HG03575 (cell line): ENCODE data around the gene LEAP2.

Experiments
- ATAC-seq: cut with Tn5 transposase; IDR thresholded peaks from one replicate; pipeline ENCODE4 v1.9.1; 2021; ENCODE audit not compliant: unreplicated experiment, insufficient number of reproducible peaks, low FRiP score; ENCODE audit errors: extremely low read depth

The LEAP2 gene

GRCh38 chr5:132873119-132873929, at the start of gene LEAP2:
Gene LEAP2, plus strand, starts transcription at chr5:132873668. Its CDS starts 27 bp downstream, at chr5:132873695.
- no peak for ATAC-seq

GRCh38 chr5:132824426-132824825, 49.0 kb upstream of the LEAP2 start:
- ATAC-seq = no peak

GRCh38 chr5:132825033-132825833, 48.2 kb upstream of the LEAP2 start:
- no peak for ATAC-seq

GRCh38 chr5:132825834-132826391, 47.6 kb upstream of the LEAP2 start:
- ATAC-seq = no peak

GRCh38 chr5:132826424-132827082, 46.9 kb upstream of the LEAP2 start:
- no peak for ATAC-seq

- no peak for ATAC-seq
Measured at GRCh38 chr5:132827943-132828673, 45.4 kb upstream of the LEAP2 start.

GRCh38 chr5:132828846-132829494, 44.5 kb upstream of the LEAP2 start:
- no peak for ATAC-seq

- ATAC-seq = no peak
Measured at GRCh38 chr5:132829742-132830435, 43.6 kb upstream of the LEAP2 start.

GRCh38 chr5:132830436-132831094, 42.9 kb upstream of the LEAP2 start, which contains the start of gene SHROOM1:
Gene SHROOM1, minus strand, starts transcription at chr5:132830647. Its CDS starts 4,507 bp downstream, at chr5:132826140.
- no peak for ATAC-seq

- ATAC-seq = no peak
Measured at GRCh38 chr5:132831095-132831860, 42.2 kb upstream of the LEAP2 start.

- no peak for ATAC-seq
Measured at GRCh38 chr5:132832612-132833011, 40.9 kb upstream of the LEAP2 start.

- no peak for ATAC-seq
Measured at GRCh38 chr5:132834057-132834456, 39.4 kb upstream of the LEAP2 start.

GRCh38 chr5:132836852-132837251, 36.6 kb upstream of the LEAP2 start:
- ATAC-seq = no peak

- ATAC-seq = no peak
Measured at GRCh38 chr5:132837868-132838267, 35.6 kb upstream of the LEAP2 start.

- no peak for ATAC-seq
Measured at GRCh38 chr5:132838516-132839282, 34.8 kb upstream of the LEAP2 start.
